Gastrocnemius medialis (tissue), 4 donors: ENCODE results near the gene TELO2.
"Not testable (repeated sequence)": the region's sequence is repeated elsewhere in the genome, so short reads cannot be mapped to it uniquely, and the experiment has no call there.

ENCODE experiments used
- CTCF ChIP-seq, 5 experiments: fragments of 450-650 bp in 3 of 5; fragments of 200-600 bp in 2 of 5; sonication (generic) in 2 of 5; IDR thresholded peaks in 4 of 5; conservative IDR thresholded peaks in 1 of 5; 1 replicate in 4 of 5; 2 replicates in 1 of 5; pipeline ENCODE4 v1.5.1; 2016 to 2019; ENCODE audit warnings: antibody characterized with exemption in 5 of 5, mild to moderate bottlenecking in 3 of 5, moderate library complexity in 3 of 5
- POLR2A ChIP-seq, 2 donors: fragments of 450-650 bp; IDR thresholded peaks; one replicate each; pipeline ENCODE4 v1.6.1; 2017; ENCODE audit warnings: antibody characterized with exemption in 2 of 2, mild to moderate bottlenecking in 2 of 2, moderate library complexity in 2 of 2

DNA sequence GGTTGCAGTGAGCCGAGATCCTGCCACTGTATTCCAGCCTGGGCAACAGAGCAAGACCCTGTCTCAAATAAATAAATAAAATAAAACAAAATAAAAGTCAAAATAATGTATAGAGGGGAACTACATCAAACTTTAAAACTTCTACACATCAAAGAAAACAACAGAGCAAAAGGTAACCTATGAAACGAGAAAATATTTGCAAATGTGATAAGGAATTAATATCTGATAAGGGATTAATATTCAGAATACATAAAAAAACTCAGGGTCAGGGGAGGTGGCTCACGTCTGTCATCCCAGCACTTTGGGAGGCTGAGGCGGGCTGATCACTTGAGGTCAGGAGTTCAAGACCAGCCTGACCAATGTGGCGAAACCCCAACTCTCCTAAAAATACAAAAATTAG, 24.0 kb upstream of the TELO2 start:
- not testable (repeated sequence) for TF ChIP-seq CTCF (IDR thresholded peaks at IDR 0.05 in 4 of 5, conservative IDR thresholded peaks at IDR 0.05 in 1 of 5); POLR2A (IDR thresholded peaks at IDR 0.05)
